VCaP (cell line): Measurements from ENCODE around the gene SLC34A1.

Experiments used
- H3K27ac ChIP-seq: fragments of 450-650 bp; 2 replicates; pipeline ENCODE4 v1.5.1; 2017
- TF ChIP-seq, protein P1 (sequence below): fragments of 450-650 bp; conservative IDR thresholded peaks from 2 replicates; pipeline ENCODE4 v1.5.1; 2017; ENCODE audit warnings: mild to moderate bottlenecking, moderate library complexity

SLC34A1 gene

GRCh38 chr5:177403102-177403791, 19.0 kb downstream of the SLC34A1 start:
- peak overlapping the region; percentile 99 for H3K27ac ChIP-seq

GRCh38 chr5:177403792-177404640, 19.8 kb downstream of the SLC34A1 start:
- peak overlapping the region; percentile 99 for H3K27ac ChIP-seq
- TF ChIP-seq, protein P1, sequence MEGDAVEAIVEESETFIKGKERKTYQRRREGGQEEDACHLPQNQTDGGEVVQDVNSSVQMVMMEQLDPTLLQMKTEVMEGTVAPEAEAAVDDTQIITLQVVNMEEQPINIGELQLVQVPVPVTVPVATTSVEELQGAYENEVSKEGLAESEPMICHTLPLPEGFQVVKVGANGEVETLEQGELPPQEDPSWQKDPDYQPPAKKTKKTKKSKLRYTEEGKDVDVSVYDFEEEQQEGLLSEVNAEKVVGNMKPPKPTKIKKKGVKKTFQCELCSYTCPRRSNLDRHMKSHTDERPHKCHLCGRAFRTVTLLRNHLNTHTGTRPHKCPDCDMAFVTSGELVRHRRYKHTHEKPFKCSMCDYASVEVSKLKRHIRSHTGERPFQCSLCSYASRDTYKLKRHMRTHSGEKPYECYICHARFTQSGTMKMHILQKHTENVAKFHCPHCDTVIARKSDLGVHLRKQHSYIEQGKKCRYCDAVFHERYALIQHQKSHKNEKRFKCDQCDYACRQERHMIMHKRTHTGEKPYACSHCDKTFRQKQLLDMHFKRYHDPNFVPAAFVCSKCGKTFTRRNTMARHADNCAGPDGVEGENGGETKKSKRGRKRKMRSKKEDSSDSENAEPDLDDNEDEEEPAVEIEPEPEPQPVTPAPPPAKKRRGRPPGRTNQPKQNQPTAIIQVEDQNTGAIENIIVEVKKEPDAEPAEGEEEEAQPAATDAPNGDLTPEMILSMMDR, result peak; percentile 85

More at GRCh38 chr5:177403102-177403791, 19.0 kb downstream of the SLC34A1 start:
- TF ChIP-seq, protein P1, result no peak

GRCh38 chr5:177404641-177405179, 20.5 kb downstream of the SLC34A1 start:
- H3K27ac ChIP-seq, result peak overlapping the region; percentile 99
- TF ChIP-seq, protein P1, result no peak

DNA sequence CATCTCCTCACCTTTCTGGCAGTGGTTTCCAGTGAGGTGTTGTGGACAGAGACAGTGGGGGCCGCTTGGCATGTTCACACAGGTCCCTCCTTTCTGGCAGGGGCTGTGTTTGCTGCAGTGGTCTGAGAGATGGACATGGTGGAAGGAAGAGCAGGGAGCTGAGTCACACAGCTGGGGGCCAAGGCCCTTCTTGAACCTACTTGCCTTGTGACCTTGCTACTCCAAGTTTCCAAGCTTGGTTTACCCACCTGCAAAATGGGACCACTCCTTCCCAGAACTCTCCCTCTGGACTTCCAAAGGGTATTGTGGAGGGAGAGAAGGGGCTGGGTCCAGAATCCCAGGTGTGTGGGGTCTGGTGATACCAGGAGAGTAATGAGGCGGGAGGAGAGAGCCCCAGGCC, 21.1 kb downstream of the SLC34A1 start:
- TF ChIP-seq, protein P1, result no peak
- peak overlapping the region; percentile 99 for H3K27ac ChIP-seq

- TF ChIP-seq, protein P1, result no peak
These were observed 21.6 kb downstream of the SLC34A1 start for GRCh38 chr5:177405805-177406204.

DNA sequence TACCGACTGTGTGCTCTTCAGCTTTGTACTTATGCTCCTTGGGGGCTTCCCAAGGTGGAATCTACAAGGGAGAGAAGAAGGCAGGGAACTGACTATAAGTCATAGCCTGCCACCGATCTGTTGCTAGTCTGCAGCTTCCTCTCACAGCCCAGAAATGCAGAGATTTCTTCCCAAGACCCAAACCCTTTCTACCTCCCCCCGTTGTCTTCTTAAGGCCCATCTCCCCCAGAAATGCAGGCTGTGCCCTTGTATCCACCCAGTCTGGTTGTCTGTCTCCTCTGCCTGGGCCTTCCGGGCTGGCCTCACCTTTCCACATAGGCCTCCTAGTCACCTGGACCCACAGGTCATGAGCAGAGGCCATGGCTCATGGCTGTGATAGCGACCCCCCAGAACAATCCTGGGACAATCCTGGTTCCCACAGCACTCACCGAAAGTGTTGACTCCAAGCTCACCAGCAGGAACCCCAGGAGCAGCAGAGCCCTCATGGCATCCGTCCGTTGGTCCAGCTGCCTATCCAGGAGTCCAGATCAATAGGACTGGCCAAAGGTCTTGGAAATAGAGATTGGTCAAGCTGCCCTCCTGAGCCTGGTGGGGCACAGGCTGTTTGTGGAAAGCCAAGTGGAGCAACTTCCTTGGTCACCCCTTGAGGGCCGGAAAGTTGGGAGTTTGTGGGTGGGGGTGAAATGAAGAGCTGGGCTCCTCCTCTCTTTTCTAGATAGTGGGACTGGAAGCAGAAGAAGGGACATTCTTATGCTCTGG, 25.0 kb downstream of the SLC34A1 start, which contains the start of gene F12:
TSS of gene F12 (minus strand) at position 522 of the 759 bp plus-strand sequence. CDS start at position 485, 37 bp downstream.
- TF ChIP-seq, protein P1, result no peak
- H3K27ac ChIP-seq, result no peak within 1 kb of the TSS

More at GRCh38 chr5:177405805-177406204, 21.6 kb downstream of the SLC34A1 start:
- peak overlapping the region; percentile 99; the same call in 1 of the 2 replicates for H3K27ac ChIP-seq
